Measurements from ENCODE around the gene UBE2H.

GRCh38 chr7:129829737-129830631 is 122.8 kb downstream of the UBE2H start:
- TF ChIP-seq, protein P1, sequence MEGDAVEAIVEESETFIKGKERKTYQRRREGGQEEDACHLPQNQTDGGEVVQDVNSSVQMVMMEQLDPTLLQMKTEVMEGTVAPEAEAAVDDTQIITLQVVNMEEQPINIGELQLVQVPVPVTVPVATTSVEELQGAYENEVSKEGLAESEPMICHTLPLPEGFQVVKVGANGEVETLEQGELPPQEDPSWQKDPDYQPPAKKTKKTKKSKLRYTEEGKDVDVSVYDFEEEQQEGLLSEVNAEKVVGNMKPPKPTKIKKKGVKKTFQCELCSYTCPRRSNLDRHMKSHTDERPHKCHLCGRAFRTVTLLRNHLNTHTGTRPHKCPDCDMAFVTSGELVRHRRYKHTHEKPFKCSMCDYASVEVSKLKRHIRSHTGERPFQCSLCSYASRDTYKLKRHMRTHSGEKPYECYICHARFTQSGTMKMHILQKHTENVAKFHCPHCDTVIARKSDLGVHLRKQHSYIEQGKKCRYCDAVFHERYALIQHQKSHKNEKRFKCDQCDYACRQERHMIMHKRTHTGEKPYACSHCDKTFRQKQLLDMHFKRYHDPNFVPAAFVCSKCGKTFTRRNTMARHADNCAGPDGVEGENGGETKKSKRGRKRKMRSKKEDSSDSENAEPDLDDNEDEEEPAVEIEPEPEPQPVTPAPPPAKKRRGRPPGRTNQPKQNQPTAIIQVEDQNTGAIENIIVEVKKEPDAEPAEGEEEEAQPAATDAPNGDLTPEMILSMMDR (IDR thresholded peaks at IDR 0.05), result peak; percentile 36 to 70 (median 60)
- no peak for TF ChIP-seq POLR2A (IDR thresholded peaks at IDR 0.05)
